NB4 (cell line): Measurements from ENCODE around the gene GBGT1.

ENCODE experiments used
- DNase-seq: peaks from one replicate; pipeline ENCODE4 v3.0.0; 2010; ENCODE audit warnings: low read depth
- H3K4me3 ChIP-seq: one replicate; pipeline ENCODE4 v1.5.1; 2011; ENCODE audit warnings: mild to moderate bottlenecking, low read depth, low read length, moderate library complexity
- CTCF ChIP-seq: IDR thresholded peaks from one replicate; pipeline ENCODE4 v1.5.1; 2012; ENCODE audit warnings: low read depth, low read length
- MAX ChIP-seq: IDR thresholded peaks from 2 replicates; pipeline ENCODE4 v1.6.1; 2011; ENCODE audit warnings: low read depth, low read length
- MYC ChIP-seq: IDR thresholded peaks from 2 replicates; pipeline ENCODE4 v1.6.1; 2011; ENCODE audit warnings: low read depth, low read length
- POLR2A ChIP-seq: IDR thresholded peaks from 2 replicates; pipeline ENCODE4 v1.6.1; 2011; ENCODE audit warnings: mild to moderate bottlenecking; ENCODE audit not compliant: insufficient read length; ENCODE audit errors: extremely low read depth

GBGT1 gene

GRCh38 chr9:133120501-133121197 lies 43.1 kb downstream of the GBGT1 start:
- TF ChIP-seq CTCF (no peak), POLR2A (no peak), MYC (no peak), MAX (no peak)
- peak overlapping the region; percentile 47 for H3K4me3 ChIP-seq
- DNase-seq = no peak

GRCh38 chr9:133119846-133120500 lies 43.7 kb downstream of the GBGT1 start:
- DNase-seq = no peak
- TF ChIP-seq CTCF (no peak), MAX (no peak), MYC (no peak)
- H3K4me3 ChIP-seq = peak overlapping the region; percentile 47

GRCh38 chr9:133119103-133119845 lies 44.4 kb downstream of the GBGT1 start:
- DNase-seq = no peak
- no peak overlapping the region for H3K4me3 ChIP-seq
- TF ChIP-seq MYC (no peak), MAX (no peak), CTCF (no peak), POLR2A (no peak)

- DNase-seq = no peak
- TF ChIP-seq MYC = no peak
- TF ChIP-seq CTCF = no peak
- TF ChIP-seq MAX = no peak
- no peak for TF ChIP-seq POLR2A
- H3K4me3 ChIP-seq = no peak overlapping the region
Measured at GRCh38 chr9:133118568-133118967, 45.1 kb downstream of the GBGT1 start.

DNA sequence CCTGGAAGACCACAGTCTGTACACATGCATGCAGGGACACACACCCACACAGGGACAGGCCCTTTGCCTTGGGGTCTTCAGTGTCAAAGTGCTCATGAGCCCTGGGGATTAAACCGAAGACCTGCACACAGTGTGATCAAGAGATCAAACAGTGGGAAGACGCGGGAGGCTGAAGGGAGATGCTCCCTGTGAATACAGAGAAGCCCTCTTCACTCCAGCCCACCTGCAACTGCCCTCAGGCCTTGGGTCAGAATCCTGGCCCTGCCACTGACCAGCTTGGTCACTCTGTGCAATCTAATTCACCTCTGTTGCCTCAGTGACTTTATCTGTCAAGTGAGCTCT lies 45.6 kb downstream of the GBGT1 start:
- H3K4me3 ChIP-seq = no peak overlapping the region
- TF ChIP-seq CTCF = no peak
- TF ChIP-seq MYC = no peak
- TF ChIP-seq POLR2A = no peak
- no peak for TF ChIP-seq MAX
- no peak for DNase-seq
